ENCODE data around the gene HPS1.
"Not testable (repeated sequence)": the region's sequence is repeated elsewhere in the genome, so short reads cannot be mapped to it uniquely, and the experiment has no call there.

Gene HPS1

DNA sequence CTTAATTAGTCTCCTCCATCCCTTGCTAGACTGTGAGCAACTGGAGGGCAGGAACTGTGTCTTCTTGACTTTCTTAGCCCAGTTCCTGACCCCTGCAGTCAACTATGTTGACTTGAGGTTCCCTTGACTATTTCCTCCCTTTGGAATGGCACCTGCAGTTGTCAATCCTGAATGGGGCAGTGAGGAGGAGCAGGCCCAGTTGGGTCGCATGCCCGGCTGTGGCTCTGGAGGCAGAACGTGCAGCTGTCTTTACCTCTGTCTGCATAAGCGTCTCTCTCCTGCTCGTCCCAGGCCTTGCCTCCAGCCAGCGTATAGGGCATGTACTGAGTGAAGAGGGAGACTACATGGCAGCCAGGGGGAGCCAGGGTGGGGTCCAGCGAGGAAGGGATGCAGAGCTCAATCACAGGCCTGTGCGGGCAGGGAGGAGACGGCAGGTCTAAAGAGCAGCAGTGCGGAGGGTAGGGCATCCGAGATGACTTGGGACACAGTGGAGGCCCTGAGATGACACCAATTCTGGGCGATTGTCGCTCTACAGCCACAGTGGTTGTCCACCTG is 58.6 kb downstream of the HPS1 start:
- no peak for DNase-seq

DNA sequence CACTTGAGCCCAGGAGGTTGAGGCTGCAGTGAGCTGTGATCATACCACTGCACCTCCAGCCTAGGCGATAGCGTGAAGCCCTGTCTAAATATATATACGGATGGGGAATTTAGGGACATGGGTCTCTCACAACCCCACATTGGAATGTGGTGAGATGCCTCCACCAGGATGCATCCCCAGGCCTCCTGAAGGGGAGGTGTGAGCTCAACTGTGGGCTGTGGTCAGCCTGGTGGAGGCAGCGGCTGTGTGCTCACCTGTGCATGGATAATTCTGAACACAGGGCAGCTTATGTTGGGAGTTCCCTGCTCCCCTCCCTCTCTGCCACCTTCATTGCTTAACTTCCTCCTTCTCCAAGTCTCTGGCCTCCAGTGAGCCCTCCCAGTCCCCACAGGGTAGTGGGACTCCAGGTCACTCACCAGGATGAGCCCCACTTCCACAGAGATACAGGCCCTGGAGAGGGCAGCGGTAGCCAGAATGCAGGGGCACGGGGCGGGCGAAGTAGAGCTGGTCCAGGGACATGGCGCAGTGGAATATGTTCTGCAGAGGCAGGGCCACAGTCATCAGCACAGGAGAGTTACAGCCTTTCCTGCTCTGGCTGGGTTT is 62.1 kb downstream of the HPS1 start:
- DNase-seq = no peak

GRCh38 chr10:98383869-98384268 is 62.9 kb downstream of the HPS1 start:
- no peak for DNase-seq

- DNase-seq = not testable (repeated sequence)
Observed at GRCh38 chr10:98383134-98383667, 63.5 kb downstream of the HPS1 start.

DNA sequence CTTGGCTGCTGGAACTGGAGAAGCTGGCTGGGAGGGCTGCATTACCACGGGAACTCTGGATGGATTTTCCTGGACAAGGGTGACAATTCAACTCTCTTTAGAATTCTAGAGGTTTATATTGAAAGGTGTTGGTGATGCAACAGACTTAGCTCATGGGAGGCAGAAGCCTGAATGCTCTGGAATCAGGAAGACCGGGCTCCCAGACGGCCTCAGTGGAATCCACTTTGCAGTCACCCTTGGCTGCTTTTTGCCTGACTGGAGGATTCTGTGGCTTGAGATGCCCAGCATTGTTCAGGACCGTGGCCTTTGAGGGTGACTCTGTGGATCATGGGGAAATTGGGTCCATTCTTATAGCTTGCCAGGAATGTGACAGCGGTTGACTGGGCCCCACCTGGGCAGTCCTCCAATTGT is 64.0 kb downstream of the HPS1 start:
- DNase-seq = no peak

GRCh38 chr10:98380493-98381339 is 66.0 kb downstream of the HPS1 start:
- DNase-seq = no peak

- DNase-seq = no peak
Observed at GRCh38 chr10:98378722-98379121, 68.0 kb downstream of the HPS1 start.

- no peak for DNase-seq
Observed at GRCh38 chr10:98377536-98377935, 69.2 kb downstream of the HPS1 start.

DNA sequence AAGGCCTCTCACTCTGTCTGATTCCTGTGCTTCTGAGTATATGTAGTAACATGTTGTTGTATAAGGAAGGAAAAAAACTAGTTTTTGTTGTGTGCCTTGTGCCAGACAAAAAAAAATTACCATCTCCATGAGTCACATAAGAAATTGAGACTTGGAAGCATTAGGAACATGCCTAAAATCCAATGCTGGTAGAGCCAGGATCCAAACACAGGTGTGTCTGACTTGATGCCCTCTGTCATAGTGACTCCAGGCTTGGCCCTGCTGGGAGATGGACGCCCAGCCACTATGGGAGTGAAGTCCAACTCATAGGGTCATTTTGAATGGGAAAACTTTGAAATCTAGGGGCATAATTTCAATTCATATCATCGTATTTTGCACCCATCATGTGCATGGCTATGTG is 69.7 kb downstream of the HPS1 start:
- DNase-seq = no peak

GRCh38 chr10:98376485-98376884 is 70.2 kb downstream of the HPS1 start:
- DNase-seq = no peak

DNA sequence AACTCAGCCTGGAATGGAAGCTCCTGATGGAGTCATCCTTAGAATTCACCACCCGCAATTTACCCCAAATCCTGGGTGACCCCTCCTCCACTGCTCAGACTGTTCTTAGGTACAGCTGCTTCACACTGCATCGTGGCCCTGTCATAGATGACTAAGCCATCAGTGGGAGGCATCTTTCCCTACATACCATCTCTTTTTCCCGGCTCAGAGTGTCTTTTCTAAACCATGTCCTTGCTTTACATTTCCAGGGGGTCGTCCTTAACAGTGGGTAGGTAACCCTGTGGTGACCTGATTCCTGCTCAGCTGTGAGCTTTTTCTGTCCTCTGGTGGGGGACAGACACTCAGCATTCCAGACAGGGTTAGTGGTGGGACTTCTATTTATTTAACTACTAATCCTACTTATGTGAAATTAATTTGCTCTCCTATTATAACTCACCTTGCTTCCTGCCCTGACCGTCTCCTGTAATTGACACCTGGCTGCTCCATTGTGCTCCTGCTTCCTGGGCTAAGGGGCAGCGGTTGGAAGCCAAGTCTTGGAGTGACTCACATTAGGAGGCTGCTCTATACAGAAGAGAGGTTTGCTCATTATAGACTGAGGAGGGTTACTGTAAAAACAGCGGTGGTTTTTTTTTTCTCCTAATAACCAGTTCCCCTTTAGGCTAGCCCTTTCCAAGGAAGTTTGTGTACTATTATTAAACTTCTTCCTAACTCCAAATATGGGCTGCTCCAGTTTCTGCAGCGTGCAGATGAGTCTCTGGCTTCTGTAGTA is 72.3 kb downstream of the HPS1 start:
- DNase-seq = no peak

DNA sequence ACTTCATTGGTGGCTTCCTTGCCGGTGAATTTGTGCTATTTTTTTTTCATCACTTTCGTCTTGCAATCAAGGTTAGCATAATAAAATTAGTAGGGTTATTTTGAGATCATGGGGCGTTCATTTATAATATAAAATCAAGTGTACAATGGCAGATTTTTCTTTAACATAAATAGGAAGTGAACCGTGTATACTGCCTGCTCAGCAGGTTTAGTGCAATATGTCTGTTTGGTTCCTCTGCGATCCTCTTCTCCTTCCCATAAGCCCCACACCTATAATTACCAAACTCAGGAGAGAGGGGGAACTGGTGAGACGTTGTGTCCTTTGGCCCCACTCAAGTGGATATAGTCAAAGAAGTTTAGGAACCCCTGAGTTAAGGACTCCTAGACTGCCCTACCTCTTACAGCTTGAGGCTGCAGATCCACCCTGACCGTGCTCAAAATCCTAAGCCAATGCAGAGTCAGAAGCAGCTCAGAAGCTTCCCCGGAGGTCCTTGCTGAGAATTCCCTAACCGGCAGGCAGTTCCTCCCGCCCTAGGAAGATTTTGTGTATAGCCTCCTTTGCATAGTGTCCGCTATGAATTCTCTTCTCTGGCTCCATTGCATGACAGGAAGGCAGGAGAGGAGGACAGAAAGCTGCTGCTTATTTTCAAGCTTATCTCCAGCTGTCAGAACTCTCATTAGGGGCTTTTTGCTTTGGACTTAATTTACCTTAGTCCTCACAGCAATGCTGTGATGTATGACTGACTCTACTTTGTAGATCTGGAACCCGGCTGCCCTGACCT is 73.3 kb downstream of the HPS1 start:
- no peak for DNase-seq

DNA sequence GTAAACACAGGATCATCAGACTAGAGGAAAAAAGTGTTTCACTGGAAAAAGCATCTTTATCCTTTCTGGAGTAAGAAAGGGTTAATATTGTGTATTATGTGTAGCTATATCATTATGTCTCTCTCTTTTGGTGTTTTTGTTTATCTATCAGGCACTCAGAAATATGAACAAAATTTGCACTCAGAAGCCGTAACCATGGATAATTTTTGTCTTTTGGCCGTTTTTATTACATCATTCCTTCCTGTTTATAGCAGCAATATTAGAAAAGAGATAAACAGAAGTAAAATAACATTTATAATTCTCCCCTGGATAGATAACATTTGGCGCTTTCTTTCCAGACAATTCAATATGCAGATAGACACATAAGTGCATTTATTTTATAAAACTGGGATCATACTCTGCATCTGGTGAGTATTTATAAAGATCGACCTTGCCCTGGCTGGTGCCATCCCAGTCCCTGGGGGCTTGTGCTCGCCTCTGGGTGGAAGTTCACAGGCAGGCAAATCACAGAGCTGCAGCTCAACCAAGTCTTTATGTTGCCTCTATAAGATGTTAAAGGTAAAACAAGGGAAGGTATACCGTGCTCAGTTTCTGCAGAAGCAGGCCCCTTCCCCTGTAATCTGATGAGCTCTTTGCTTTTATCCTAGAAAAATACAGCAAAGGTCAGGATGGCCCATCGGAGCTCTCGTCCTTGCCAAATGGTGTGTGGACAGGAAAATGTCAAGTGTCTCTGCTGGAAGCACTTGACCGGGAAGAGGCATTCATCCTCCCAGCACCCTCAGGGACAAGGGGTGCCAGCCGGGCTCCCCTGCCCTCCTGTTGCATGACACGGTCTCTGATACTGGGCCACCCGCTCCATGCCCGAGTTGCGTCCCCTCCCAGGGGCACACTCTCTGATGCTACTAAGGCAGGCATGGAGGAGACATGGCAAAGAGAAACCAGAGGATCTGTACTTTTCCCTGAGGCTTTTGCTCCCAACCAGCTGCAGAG is 75.6 kb downstream of the HPS1 start:
- DNase-seq = no peak

DNA sequence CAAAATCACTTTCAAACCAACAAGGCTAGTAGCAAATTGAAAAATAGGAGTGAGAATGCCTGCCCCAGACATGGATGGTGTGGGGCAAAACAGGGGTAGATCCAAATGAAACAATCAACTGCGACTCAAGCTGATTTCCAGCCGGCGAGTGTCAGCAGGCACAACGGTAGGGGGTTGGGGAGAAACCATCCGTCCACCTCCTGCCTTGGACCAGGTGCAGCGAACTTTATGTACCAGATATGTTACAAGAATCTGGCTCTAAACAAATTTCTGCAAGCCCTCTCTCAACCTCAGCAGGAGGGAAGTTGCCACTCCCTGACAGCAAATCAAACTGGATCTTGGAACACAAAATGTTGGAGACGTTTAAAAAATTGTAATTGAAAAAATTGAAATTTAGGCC is 76.9 kb downstream of the HPS1 start:
- DNase-seq = no peak

GRCh38 chr10:98368644-98369043 is 78.1 kb downstream of the HPS1 start:
- no peak for DNase-seq

DNA sequence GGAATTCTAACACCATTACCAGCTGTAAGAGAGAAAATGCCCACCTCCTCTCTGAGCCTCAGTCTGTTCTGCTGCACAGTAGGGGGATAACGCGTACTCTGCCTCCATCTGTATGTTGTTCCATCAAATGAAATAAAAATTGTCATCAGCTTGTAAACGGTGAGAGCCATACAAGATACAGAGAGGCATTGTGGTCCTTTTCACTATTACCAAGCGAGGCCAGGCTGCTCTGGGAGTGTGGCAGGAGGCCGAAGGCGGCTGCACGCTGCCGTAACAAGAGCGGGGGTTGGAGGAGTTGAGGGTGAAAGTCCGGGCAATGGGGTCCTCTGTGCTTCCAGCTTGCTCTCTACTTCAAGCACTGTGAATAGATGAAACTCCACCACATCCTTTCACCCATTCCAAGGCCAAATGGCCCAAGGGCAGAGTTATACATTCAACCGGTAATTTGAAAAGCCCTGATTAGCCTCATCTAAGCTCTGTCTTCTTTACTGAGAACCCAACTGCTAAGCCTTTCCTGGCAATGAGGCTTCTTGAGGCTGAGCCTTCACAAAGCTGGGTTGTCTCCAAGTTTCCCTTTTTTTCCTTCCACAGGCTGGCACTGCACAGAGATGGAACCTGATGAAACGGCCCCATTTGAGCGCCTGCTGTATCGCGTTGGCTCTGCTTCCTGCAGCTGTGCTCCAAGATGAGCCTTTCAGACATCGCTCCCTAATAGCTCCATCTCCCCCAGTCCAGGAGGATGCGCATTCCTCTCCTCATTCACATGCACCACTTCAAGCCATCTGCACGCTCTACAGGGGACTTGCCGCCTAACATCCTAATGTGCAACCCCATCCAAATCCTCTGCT is 78.9 kb downstream of the HPS1 start:
- DNase-seq = no peak
